OCI-LY7 (cell line): ENCODE measurements around the gene INSR. TPM values are rescaled to one million over a fixed set of nuclear protein-coding genes. Genes with fewer than 3 reads are reported as not detected.
"Not testable (repeated sequence)": the region's sequence is repeated elsewhere in the genome, so short reads cannot be mapped to it uniquely, and the experiment has no call there.

Source experiments
- BruUV-seq: library from RNA; stranded (reverse); fragments of 400-500 nt; replicated peaks from 2 replicates; lab custom pipeline; 2021; lab: Mats Ljungman, UMichigan
- CTCF ChIA-PET: fragments of 300-600 bp; sonication (Branson Sonifier 250); formaldehyde crosslinking; loops from one replicate; lab custom pipeline; 2022; ENCODE audit warnings: antibody characterized with exemption; ENCODE audit not compliant: unreplicated experiment; lab: Charles Lee
- POLR2A ChIA-PET: fragments of 300-600 bp; sonication (Branson Sonifier 250); formaldehyde crosslinking; loops from one replicate; lab custom pipeline; 2022; ENCODE audit warnings: antibody characterized with exemption; lab: Charles Lee
- DNase-seq: peaks from one replicate; pipeline ENCODE4 v3.0.0-alpha.2; 2015; ENCODE audit warnings: low spot score
- H2AFZ ChIP-seq: fragments of 200-600 bp; sonication (generic), shearing (Covaris generic); 2 replicates; pipeline ENCODE4 v1.6.1; 2014; ENCODE audit warnings: mild to moderate bottlenecking, antibody characterized with exemption, low read length, moderate library complexity
- H3K27ac ChIP-seq: fragments of 200-600 bp; sonication (generic); 2 replicates; pipeline ENCODE4 v1.5.1; 2014; ENCODE audit warnings: mixed run types, low read depth, mild to moderate bottlenecking, moderate library complexity, low read length, inconsistent platforms; ENCODE audit not compliant: poor library complexity, severe bottlenecking
- H3K36me3 ChIP-seq: fragments of 200-600 bp; sonication (generic); 2 replicates; pipeline ENCODE4 v1.6.1; 2014; ENCODE audit warnings: mild to moderate bottlenecking, antibody characterized with exemption, low read length, moderate library complexity, mixed read lengths; ENCODE audit not compliant: insufficient read depth
- H3K4me1 ChIP-seq: fragments of 200-600 bp; sonication (generic); 2 replicates; pipeline ENCODE4 v1.5.1; 2014; ENCODE audit warnings: mild to moderate bottlenecking, low read length; ENCODE audit not compliant: insufficient read depth, poor library complexity, severe bottlenecking
- H3K4me2 ChIP-seq: fragments of 200-600 bp; sonication (generic); 2 replicates; pipeline ENCODE4 v1.6.1; 2014; ENCODE audit warnings: mild to moderate bottlenecking, low read length
- H3K4me3 ChIP-seq: fragments of 200-600 bp; sonication (generic); 2 replicates; pipeline ENCODE4 v1.5.1; 2014; ENCODE audit warnings: mild to moderate bottlenecking, low read depth, low read length; ENCODE audit not compliant: poor library complexity, severe bottlenecking
- H3K79me2 ChIP-seq: fragments of 200-600 bp; sonication (generic); 2 replicates; pipeline ENCODE4 v1.6.1; 2016; ENCODE audit warnings: low read depth, mild to moderate bottlenecking, low read length, moderate library complexity, mixed read lengths; ENCODE audit not compliant: insufficient read depth
- H3K9me2 ChIP-seq: fragments of 200-600 bp; sonication (generic); 2 replicates; pipeline ENCODE4 v1.6.1; 2016; ENCODE audit warnings: mild to moderate bottlenecking, low read length, mixed read lengths; ENCODE audit not compliant: insufficient read depth
- H3K9me3 ChIP-seq: fragments of 200-600 bp; sonication (generic); 2 replicates; pipeline ENCODE4 v1.6.1; 2014; ENCODE audit warnings: mild to moderate bottlenecking, mixed run types, low read length, mixed read lengths
- H4K20me1 ChIP-seq: fragments of 200-600 bp; sonication (generic); 2 replicates; pipeline ENCODE4 v1.6.1; 2014; ENCODE audit warnings: mild to moderate bottlenecking, antibody characterized with exemption, low read length, moderate library complexity, mixed read lengths; ENCODE audit not compliant: insufficient read depth
- CTCF ChIP-seq: fragments of 200-600 bp; sonication (generic); conservative IDR thresholded peaks from 2 replicates; pipeline ENCODE4 v1.5.1; 2014; ENCODE audit warnings: mild to moderate bottlenecking, antibody characterized with exemption, low read length, moderate library complexity, mixed read lengths
- EZH2phosphoT487 ChIP-seq: fragments of 200-600 bp; sonication (generic); IDR thresholded peaks from 2 replicates; pipeline ENCODE4 v1.6.1; 2018; ENCODE audit warnings: low read depth, borderline replicate concordance, mild to moderate bottlenecking, mixed run types, antibody characterized with exemption, low read length, moderate library complexity, mixed read lengths
- intact Hi-C: fragments of 100-400 bp; cut with micrococcal nuclease; formaldehyde crosslinking; loops from one replicate; pipeline ENCODE4 v1.10.0; 2022; ENCODE audit not compliant: unreplicated experiment
- total RNA-seq, 2 experiments: library from RNA; depleted of rRNA in 1 of 2; stranded (reverse); fragments of >200 nt in 1 of 2; shearing (Covaris generic) in 1 of 2; gene quantifications; 2 replicates each; pipeline ENCODE4 v1.2.3, GENCODE V29; 2014 to 2022

INSR gene
- total RNA-seq, 2 experiments from 2014 or later: 57.7 to 74.0 TPM

- H3K4me3 ChIP-seq: peak overlapping the region; percentile 94
Measured at GRCh38 chr19:7068599-7068998, 225.6 kb downstream of the INSR start.

GRCh38 chr19:7067716-7068115, 226.5 kb downstream of the INSR start:
- Histone ChIP-seq H3K27ac (no peak overlapping the region), H3K79me2 (peaks cover 19% of the 10 kb centered on the region), H3K9me2 (no peaks in the 10 kb centered on the region), H3K4me2 (no peak overlapping the region), H2AFZ (peak overlapping the region; percentile 77; the same call in 1 of the 2 replicates), H3K36me3 (peaks cover 17% of the 10 kb centered on the region), H3K9me3 (no peaks in the 10 kb centered on the region), H3K4me3 (no peak overlapping the region), H4K20me1 (no peaks in the 10 kb centered on the region), H3K4me1 (peaks cover 16% of the 10 kb centered on the region)
- DNase-seq: no peak
- ChIA-PET POLR2A (interaction anchor here (0.6 to 1.2 kb wide), 2 partner anchors 32 to 139 kb away, joined by 3 to 4 read pairs; no protein-coding TSS in a partner anchor), CTCF (no interaction called here)
- intact Hi-C loops: no loop called here
- no TSS peak for BruUV-seq
- TF ChIP-seq EZH2phosphoT487: no peak
- TF ChIP-seq CTCF: no peak

More at GRCh38 chr19:7068599-7068998, 225.6 kb downstream of the INSR start:
- H3K36me3 ChIP-seq: peaks cover 25% of the 10 kb centered on the region
- H3K4me2 ChIP-seq: peak overlapping the region; percentile 47
- no peak for DNase-seq
- BruUV-seq: no TSS peak
- no peaks in the 10 kb centered on the region for H4K20me1 ChIP-seq
- CTCF ChIA-PET: no interaction called here
- no peaks in the 10 kb centered on the region for H3K9me2 ChIP-seq
- intact Hi-C loops: no loop called here
- no peak overlapping the region for H3K27ac ChIP-seq
- peaks cover 16% of the 10 kb centered on the region for H3K4me1 ChIP-seq
- peaks cover 19% of the 10 kb centered on the region for H3K79me2 ChIP-seq
- H2AFZ ChIP-seq: peak overlapping the region; percentile 77
- H3K9me3 ChIP-seq: no peaks in the 10 kb centered on the region
- POLR2A ChIA-PET: interaction anchor here (1.0 kb wide), 1 partner anchor 272 kb away, joined by 3 read pairs; no protein-coding TSS in a partner anchor
- TF ChIP-seq CTCF: no peak
- TF ChIP-seq EZH2phosphoT487: no peak

- DNase-seq, H3K9me3 ChIP-seq, H3K4me2 ChIP-seq, intact Hi-C loops, H4K20me1 ChIP-seq, H3K27ac ChIP-seq, H3K9me2 ChIP-seq, H3K4me3 ChIP-seq, BruUV-seq, CTCF ChIA-PET, H2AFZ ChIP-seq: not testable (repeated sequence)
- H3K79me2 ChIP-seq: peaks cover 19% of the 10 kb centered on the region
- H3K4me1 ChIP-seq: peaks cover 16% of the 10 kb centered on the region
- POLR2A ChIA-PET: interaction anchor here (0.6 to 1.2 kb wide), 2 partner anchors 32 to 138 kb away, joined by 3 to 4 read pairs; no protein-coding TSS in a partner anchor
- peaks cover 12% of the 10 kb centered on the region for H3K36me3 ChIP-seq
- TF ChIP-seq CTCF: peak; percentile 34; the same call in 1 of the 2 replicates
Measured at GRCh38 chr19:7067122-7067521, 227.1 kb downstream of the INSR start.
